ENCODE results near the gene SLC16A8. TPM values are rescaled to one million over a fixed set of nuclear protein-coding genes. Genes with fewer than 3 reads are reported as not detected.
A peak's percentile ranks its signal among the peaks of the same experiment; 100 is the strongest.

The SLC16A8 gene
- total and polyA plus RNA-seq, 10 of the 15 experiments (the other 5 are each of a cell fraction or from before 2014, with no cell fraction given): not detected

DNA sequence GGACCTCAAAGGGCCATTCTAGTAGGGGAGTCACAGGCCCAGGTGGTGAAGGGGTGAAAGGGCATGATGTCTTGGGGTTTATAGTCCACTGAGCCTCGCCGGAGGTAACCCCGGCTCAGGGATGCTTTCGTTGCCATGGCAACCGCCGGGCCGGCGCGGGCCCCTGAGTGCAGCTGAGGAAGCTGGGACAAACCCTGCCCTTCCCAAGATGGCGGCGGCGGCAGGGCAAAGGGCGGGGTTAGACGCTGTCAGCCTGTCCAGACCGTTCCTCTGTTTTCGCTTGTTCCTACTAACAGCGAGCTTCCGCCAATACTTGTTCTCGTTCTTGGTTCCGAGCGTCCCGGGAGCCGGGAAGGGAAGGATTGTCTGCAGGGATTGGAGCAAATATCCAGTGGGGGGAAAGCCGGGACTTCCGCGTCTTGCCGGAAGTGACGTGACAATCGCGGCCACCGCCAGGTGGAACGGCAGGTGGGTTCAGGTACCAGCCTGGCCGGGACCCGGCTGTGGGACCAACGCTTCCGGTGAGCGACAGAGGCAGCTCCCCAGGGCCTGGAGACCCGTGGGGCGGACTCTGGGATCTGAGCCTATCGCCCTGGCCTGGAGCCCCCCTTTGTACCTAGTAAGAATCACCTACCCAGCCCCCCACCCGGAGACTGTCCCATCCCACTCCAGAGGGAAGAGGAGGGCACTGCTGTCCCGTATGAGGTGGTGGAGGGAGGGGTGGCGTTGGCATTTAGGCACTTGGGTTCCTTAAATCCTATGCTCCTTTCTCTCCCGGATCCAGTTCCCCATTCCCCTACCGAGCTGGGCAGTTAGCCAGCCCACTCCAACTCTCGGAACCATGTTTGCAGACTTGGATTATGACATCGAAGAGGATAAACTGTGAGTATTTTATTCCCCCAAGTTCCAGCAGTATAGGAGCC, 26.8 kb downstream of the SLC16A8 start, which contains the start of gene PICK1 (continued):
- TF ChIP-seq, protein P1, sequence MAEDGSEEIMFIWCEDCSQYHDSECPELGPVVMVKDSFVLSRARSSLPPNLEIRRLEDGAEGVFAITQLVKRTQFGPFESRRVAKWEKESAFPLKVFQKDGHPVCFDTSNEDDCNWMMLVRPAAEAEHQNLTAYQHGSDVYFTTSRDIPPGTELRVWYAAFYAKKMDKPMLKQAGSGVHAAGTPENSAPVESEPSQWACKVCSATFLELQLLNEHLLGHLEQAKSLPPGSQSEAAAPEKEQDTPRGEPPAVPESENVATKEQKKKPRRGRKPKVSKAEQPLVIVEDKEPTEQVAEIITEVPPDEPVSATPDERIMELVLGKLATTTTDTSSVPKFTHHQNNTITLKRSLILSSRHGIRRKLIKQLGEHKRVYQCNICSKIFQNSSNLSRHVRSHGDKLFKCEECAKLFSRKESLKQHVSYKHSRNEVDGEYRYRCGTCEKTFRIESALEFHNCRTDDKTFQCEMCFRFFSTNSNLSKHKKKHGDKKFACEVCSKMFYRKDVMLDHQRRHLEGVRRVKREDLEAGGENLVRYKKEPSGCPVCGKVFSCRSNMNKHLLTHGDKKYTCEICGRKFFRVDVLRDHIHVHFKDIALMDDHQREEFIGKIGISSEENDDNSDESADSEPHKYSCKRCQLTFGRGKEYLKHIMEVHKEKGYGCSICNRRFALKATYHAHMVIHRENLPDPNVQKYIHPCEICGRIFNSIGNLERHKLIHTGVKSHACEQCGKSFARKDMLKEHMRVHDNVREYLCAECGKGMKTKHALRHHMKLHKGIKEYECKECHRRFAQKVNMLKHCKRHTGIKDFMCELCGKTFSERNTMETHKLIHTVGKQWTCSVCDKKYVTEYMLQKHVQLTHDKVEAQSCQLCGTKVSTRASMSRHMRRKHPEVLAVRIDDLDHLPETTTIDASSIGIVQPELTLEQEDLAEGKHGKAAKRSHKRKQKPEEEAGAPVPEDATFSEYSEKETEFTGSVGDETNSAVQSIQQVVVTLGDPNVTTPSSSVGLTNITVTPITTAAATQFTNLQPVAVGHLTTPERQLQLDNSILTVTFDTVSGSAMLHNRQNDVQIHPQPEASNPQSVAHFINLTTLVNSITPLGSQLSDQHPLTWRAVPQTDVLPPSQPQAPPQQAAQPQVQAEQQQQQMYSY (CRISPR knock-in tag; IDR thresholded peaks at IDR 0.05): 0 out of 2 replicates have a peak, but pooled peaks have one; percentile 15
- 0 out of 2 replicates have a peak, but pooled peaks have one; percentile 26 for TF ChIP-seq MLLT1 (IDR thresholded peaks at IDR 0.05)
- peak; percentile 57; the same call in 1 of the 2 replicates for TF ChIP-seq TCF12 (IDR thresholded peaks at IDR 0.05; ENCODE audit: low read depth, low read length)
- peak; percentile 30 for TF ChIP-seq KLF5 (IDR thresholded peaks at IDR 0.05; ENCODE audit: partially characterized antibody)
- no peak for TF ChIP-seq ZBTB33 (IDR thresholded peaks at IDR 0.05)
- TF ChIP-seq SUZ12 (IDR thresholded peaks at IDR 0.05; ENCODE audit: unreplicated experiment): no peak
- TF ChIP-seq NBN (IDR thresholded peaks at IDR 0.05): peak; percentile 61
- TF ChIP-seq, protein P2, sequence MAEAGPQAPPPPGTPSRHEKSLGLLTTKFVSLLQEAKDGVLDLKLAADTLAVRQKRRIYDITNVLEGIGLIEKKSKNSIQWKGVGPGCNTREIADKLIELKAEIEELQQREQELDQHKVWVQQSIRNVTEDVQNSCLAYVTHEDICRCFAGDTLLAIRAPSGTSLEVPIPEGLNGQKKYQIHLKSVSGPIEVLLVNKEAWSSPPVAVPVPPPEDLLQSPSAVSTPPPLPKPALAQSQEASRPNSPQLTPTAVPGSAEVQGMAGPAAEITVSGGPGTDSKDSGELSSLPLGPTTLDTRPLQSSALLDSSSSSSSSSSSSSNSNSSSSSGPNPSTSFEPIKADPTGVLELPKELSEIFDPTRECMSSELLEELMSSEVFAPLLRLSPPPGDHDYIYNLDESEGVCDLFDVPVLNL (IDR thresholded peaks at IDR 0.05; ENCODE audit: low read depth, low read length): no peak
- peak; percentile 80 for TF ChIP-seq ZNF217 (IDR thresholded peaks at IDR 0.05)
- peak; percentile 71; the same call in 1 of the 2 replicates for TF ChIP-seq TCF3 (IDR thresholded peaks at IDR 0.05; ENCODE audit: borderline replicate concordance, insufficient read depth, low read depth, low read length)
- TF ChIP-seq, protein P3, sequence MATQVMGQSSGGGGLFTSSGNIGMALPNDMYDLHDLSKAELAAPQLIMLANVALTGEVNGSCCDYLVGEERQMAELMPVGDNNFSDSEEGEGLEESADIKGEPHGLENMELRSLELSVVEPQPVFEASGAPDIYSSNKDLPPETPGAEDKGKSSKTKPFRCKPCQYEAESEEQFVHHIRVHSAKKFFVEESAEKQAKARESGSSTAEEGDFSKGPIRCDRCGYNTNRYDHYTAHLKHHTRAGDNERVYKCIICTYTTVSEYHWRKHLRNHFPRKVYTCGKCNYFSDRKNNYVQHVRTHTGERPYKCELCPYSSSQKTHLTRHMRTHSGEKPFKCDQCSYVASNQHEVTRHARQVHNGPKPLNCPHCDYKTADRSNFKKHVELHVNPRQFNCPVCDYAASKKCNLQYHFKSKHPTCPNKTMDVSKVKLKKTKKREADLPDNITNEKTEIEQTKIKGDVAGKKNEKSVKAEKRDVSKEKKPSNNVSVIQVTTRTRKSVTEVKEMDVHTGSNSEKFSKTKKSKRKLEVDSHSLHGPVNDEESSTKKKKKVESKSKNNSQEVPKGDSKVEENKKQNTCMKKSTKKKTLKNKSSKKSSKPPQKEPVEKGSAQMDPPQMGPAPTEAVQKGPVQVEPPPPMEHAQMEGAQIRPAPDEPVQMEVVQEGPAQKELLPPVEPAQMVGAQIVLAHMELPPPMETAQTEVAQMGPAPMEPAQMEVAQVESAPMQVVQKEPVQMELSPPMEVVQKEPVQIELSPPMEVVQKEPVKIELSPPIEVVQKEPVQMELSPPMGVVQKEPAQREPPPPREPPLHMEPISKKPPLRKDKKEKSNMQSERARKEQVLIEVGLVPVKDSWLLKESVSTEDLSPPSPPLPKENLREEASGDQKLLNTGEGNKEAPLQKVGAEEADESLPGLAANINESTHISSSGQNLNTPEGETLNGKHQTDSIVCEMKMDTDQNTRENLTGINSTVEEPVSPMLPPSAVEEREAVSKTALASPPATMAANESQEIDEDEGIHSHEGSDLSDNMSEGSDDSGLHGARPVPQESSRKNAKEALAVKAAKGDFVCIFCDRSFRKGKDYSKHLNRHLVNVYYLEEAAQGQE (IDR thresholded peaks at IDR 0.05; ENCODE audit: low read depth, low read length): no peak
- 0 out of 2 replicates have a peak, but pooled peaks have one; percentile 82 for TF ChIP-seq RCOR1 (conservative IDR thresholded peaks at IDR 0.05; ENCODE audit: low read depth, low read length)
- peak; percentile 67 for TF ChIP-seq POLR2AphosphoS5 (IDR thresholded peaks at IDR 0.05; ENCODE audit: low read length)
- TF ChIP-seq PAX5 (IDR thresholded peaks at IDR 0.05; ENCODE audit: borderline replicate concordance, low read depth, low read length): no peak
- no peak for TF ChIP-seq ZNF622 (IDR thresholded peaks at IDR 0.05)
- TF ChIP-seq SPI1 (IDR thresholded peaks at IDR 0.05; ENCODE audit: borderline replicate concordance, insufficient read depth, low read depth, low read length): no peak
- no peak for TF ChIP-seq KDM1A (IDR thresholded peaks at IDR 0.05; ENCODE audit: borderline replicate concordance)

Data from GM12878 (cell line).